GM12875 (cell line): Measurements from ENCODE around the gene MLXIPL.
A peak's percentile ranks its signal among the peaks of the same experiment; 100 is the strongest.

Experiments used
- H3K4me3 ChIP-seq: one replicate; pipeline ENCODE4 v1.5.1; 2011; ENCODE audit warnings: low read depth, low read length, control low read depth
- TF ChIP-seq, protein P1 (sequence below): IDR thresholded peaks from 2 replicates; pipeline ENCODE4 v1.5.1; 2011; ENCODE audit warnings: low read depth, mild to moderate bottlenecking, control low read depth, inconsistent platforms, low read length, moderate library complexity, borderline replicate concordance; ENCODE audit not compliant: insufficient read depth

The MLXIPL gene

GRCh38 chr7:73606801-73607691 lies 17.3 kb downstream of the MLXIPL start:
- TF ChIP-seq, protein P1, sequence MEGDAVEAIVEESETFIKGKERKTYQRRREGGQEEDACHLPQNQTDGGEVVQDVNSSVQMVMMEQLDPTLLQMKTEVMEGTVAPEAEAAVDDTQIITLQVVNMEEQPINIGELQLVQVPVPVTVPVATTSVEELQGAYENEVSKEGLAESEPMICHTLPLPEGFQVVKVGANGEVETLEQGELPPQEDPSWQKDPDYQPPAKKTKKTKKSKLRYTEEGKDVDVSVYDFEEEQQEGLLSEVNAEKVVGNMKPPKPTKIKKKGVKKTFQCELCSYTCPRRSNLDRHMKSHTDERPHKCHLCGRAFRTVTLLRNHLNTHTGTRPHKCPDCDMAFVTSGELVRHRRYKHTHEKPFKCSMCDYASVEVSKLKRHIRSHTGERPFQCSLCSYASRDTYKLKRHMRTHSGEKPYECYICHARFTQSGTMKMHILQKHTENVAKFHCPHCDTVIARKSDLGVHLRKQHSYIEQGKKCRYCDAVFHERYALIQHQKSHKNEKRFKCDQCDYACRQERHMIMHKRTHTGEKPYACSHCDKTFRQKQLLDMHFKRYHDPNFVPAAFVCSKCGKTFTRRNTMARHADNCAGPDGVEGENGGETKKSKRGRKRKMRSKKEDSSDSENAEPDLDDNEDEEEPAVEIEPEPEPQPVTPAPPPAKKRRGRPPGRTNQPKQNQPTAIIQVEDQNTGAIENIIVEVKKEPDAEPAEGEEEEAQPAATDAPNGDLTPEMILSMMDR: peak; percentile 93
- H3K4me3 ChIP-seq: no peak overlapping the region

GRCh38 chr7:73605601-73606220 lies 18.6 kb downstream of the MLXIPL start:
- no peak overlapping the region for H3K4me3 ChIP-seq
- TF ChIP-seq, protein P1: no peak

GRCh38 chr7:73602721-73603651 lies 21.3 kb downstream of the MLXIPL start:
- TF ChIP-seq, protein P1: no peak
- no peak overlapping the region for H3K4me3 ChIP-seq

- TF ChIP-seq, protein P1: no peak
- H3K4me3 ChIP-seq: no peak overlapping the region
Measured at GRCh38 chr7:73599916-73600315, 24.4 kb downstream of the MLXIPL start.

DNA sequence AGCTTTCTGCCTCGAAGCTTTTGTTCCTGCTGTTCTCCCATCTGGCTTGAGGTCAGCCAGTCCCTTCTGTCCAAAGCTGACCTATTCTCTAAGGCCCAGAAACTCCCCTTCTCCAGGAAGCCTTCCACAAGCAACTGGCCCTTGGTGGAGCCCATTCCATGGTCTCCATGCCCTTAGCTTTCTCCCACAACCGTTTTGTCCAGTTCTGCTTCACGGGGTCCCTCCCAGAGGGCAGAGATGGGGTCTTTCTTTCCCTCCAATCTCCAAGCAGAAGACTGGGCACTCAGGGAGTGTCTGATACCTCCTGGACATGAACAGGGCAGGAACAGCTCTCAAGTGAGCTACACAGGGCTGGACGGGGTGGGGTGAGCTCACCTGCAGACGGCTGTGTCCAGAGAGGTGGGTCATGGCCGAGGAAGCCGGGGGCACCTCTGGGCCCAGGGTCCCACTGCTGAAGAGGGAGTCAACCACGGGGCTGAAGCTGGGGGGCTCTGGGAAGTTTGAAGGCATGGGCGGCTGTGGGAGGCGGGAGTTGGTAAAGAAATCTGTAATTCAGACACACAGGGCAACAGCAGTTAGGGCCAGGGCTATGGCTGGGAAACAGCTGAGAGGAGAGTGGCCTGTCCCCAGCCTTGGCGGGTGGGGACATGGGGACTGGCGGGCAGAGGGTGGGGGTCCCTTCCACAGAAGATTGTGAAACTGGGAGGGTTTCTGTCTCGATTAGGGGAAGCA lies 25.0 kb downstream of the MLXIPL start:
- no peak overlapping the region for H3K4me3 ChIP-seq
- TF ChIP-seq, protein P1: no peak

GRCh38 chr7:73597978-73598782 lies 26.1 kb downstream of the MLXIPL start:
- no peak overlapping the region for H3K4me3 ChIP-seq
- TF ChIP-seq, protein P1: no peak
